RKO (cell line): Measurements from ENCODE around the gene GALNT17.

Source experiments
- DNase-seq: peaks from one replicate; pipeline ENCODE4 v3.0.0-alpha.2; 2016; ENCODE audit warnings: low spot score

The GALNT17 gene

GRCh38 chr7:71285571-71286145 is 153.7 kb downstream of the GALNT17 start:
- DNase-seq: no peak

GRCh38 chr7:71286336-71286735 is 154.4 kb downstream of the GALNT17 start:
- no peak for DNase-seq

GRCh38 chr7:71286924-71287323 is 155.0 kb downstream of the GALNT17 start:
- no peak for DNase-seq

- DNase-seq: no peak
These were observed 158.5 kb downstream of the GALNT17 start for GRCh38 chr7:71290452-71290851.

GRCh38 chr7:71298378-71298777 is 166.4 kb downstream of the GALNT17 start:
- DNase-seq: no peak

GRCh38 chr7:71300086-71300485 is 168.1 kb downstream of the GALNT17 start:
- DNase-seq: no peak

- no peak for DNase-seq
These were observed 168.7 kb downstream of the GALNT17 start for GRCh38 chr7:71300603-71301002.

- DNase-seq: no peak
These were observed 169.2 kb downstream of the GALNT17 start for GRCh38 chr7:71301167-71301566.

GRCh38 chr7:71303566-71303965 is 171.6 kb downstream of the GALNT17 start:
- no peak for DNase-seq

GRCh38 chr7:71308096-71308495 is 176.2 kb downstream of the GALNT17 start:
- no peak for DNase-seq

- DNase-seq: no peak
These were observed 179.6 kb downstream of the GALNT17 start for GRCh38 chr7:71311576-71311975.

GRCh38 chr7:71312755-71313490 is 181.0 kb downstream of the GALNT17 start:
- DNase-seq: no peak

GRCh38 chr7:71313553-71313952 is 181.6 kb downstream of the GALNT17 start:
- no peak for DNase-seq

- no peak for DNase-seq
These were observed 189.0 kb downstream of the GALNT17 start for GRCh38 chr7:71320916-71321315.

- DNase-seq: no peak
These were observed 190.3 kb downstream of the GALNT17 start for GRCh38 chr7:71322201-71322600.

GRCh38 chr7:71323726-71324125 is 191.8 kb downstream of the GALNT17 start:
- no peak for DNase-seq

- no peak for DNase-seq
These were observed 193.2 kb downstream of the GALNT17 start for GRCh38 chr7:71325151-71325550.

GRCh38 chr7:71326595-71326994 is 194.7 kb downstream of the GALNT17 start:
- DNase-seq: peak; percentile 8

- DNase-seq: no peak
These were observed 196.0 kb downstream of the GALNT17 start for GRCh38 chr7:71327946-71328345.

GRCh38 chr7:71329030-71329660 is 197.2 kb downstream of the GALNT17 start:
- no peak for DNase-seq

- no peak for DNase-seq
These were observed 200.3 kb downstream of the GALNT17 start for GRCh38 chr7:71332207-71332606.

GRCh38 chr7:71334541-71334940 is 202.6 kb downstream of the GALNT17 start:
- no peak for DNase-seq

- DNase-seq: no peak
These were observed 206.9 kb downstream of the GALNT17 start for GRCh38 chr7:71338866-71339265.
